ENCODE measurements around the gene ALG14.
A peak's percentile ranks its signal among the peaks of the same experiment; 100 is the strongest.

ALG14 gene

DNA sequence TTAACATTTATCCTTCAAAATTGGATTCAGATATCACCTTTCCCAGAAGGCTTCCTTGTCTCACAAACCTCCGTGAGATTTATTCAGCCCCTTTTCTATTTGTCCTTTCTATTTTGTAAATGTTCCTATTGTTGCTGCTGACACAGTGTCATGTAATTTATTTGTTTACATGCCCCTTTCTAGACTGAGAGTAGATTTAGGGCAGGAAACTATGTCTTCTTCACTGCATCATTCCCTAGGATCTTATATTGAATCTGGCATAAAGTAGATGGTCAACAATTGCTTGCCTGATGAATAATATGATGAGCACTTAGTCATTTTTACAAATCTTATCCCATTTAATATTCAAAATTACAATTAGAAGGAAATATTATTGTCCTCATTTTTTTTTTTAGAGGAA is 137.7 kb downstream of the ALG14 start:
- H3K27me3 ChIP-seq (ENCODE audit: control insufficient read depth, insufficient read depth, low read length, poor library complexity, severe bottlenecking), result no peaks in the 10 kb centered on the region
- WGBS, 2 experiments, result 57 to 100% methylated on average over 1 of the region's 1 CpG
- no peaks in the 10 kb centered on the region for H3K36me3 ChIP-seq (ENCODE audit: control insufficient read depth, insufficient read depth, low read length)
- H3K9me3 ChIP-seq (ENCODE audit: control insufficient read depth, low read length), result no peaks in the 10 kb centered on the region
- H3K4me1 ChIP-seq (ENCODE audit: control insufficient read depth, insufficient read depth, low read length), result peaks cover 9% of the 10 kb centered on the region
- no peak overlapping the region for H3K4me3 ChIP-seq (ENCODE audit: insufficient read depth, low read depth, low read length)
- H3K27ac ChIP-seq (ENCODE audit: insufficient read depth, low read depth, low read length, poor library complexity, severe bottlenecking), result no peak overlapping the region

DNA sequence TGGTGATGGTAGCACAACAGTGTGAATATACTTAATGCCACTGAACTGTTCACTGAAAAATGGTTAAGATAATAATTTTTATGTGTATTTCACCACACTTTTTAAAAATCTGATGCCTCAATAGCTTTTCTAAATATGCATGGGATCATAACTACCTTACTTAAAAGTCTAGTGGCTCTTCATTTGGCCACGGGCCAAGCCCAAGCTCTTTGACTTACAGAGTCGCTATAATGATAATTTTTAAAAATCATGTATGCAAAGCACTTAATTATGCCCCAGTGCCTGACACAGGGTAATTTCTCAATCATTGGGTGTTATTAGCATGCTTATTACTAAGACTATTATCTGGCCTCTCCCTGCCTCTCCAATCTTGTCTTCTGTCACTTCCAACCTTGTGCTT is 138.2 kb downstream of the ALG14 start:
- H3K27me3 ChIP-seq (ENCODE audit: control insufficient read depth, insufficient read depth, low read length, poor library complexity, severe bottlenecking), result no peaks in the 10 kb centered on the region
- whole genome bisulfite sequencing, 2 experiments, result 95 to 97% methylated on average over 2 of the region's 2 CpGs
- no peak overlapping the region for H3K4me3 ChIP-seq (ENCODE audit: insufficient read depth, low read depth, low read length)
- no peak overlapping the region for H3K27ac ChIP-seq (ENCODE audit: insufficient read depth, low read depth, low read length, poor library complexity, severe bottlenecking)
- no peaks in the 10 kb centered on the region for H3K36me3 ChIP-seq (ENCODE audit: control insufficient read depth, insufficient read depth, low read length)
- no peaks in the 10 kb centered on the region for H3K9me3 ChIP-seq (ENCODE audit: control insufficient read depth, low read length)
- peaks cover 9% of the 10 kb centered on the region for H3K4me1 ChIP-seq (ENCODE audit: control insufficient read depth, insufficient read depth, low read length)

DNA sequence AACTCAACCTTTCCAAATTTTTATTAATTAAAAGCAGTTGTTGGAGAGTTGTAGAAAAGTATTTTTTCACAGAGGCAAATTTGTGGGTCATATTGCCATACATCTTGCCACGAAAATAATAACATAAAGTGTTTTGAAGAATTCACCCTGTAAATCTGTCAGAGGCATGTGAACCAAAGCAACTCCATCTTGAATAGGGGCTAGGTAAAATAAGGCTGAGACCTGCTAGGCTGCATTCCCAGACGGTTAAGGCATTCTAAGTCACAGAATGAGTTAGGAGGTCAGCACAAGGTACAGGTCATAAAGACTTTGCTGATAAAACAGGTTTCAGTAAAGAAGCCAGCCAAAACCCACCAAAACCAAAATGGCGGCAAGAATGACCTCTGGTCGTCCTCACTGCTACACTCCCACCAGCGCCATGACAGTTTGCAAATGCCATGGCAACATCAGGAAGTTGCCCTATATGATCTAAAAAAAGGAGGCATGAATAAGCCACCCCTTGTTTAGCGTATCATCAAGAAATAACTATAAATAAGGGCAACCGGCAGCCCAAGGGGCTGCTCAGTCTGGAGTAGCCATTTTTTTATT is 141.4 kb downstream of the ALG14 start:
- Histone ChIP-seq H3K36me3 (ENCODE audit: control insufficient read depth, insufficient read depth, low read length) (no peaks in the 10 kb centered on the region), H3K4me1 (ENCODE audit: control insufficient read depth, insufficient read depth, low read length) (peaks cover 13% of the 10 kb centered on the region), H3K9me3 (ENCODE audit: control insufficient read depth, low read length) (no peaks in the 10 kb centered on the region), H3K27me3 (ENCODE audit: control insufficient read depth, insufficient read depth, low read length, poor library complexity, severe bottlenecking) (no peaks in the 10 kb centered on the region), H3K4me3 (ENCODE audit: insufficient read depth, low read depth, low read length) (no peak overlapping the region), H3K27ac (ENCODE audit: insufficient read depth, low read depth, low read length, poor library complexity, severe bottlenecking) (no peak overlapping the region)
- WGBS, 2 experiments, result 94 to 98% methylated on average over 7 of the region's 7 CpGs

DNA sequence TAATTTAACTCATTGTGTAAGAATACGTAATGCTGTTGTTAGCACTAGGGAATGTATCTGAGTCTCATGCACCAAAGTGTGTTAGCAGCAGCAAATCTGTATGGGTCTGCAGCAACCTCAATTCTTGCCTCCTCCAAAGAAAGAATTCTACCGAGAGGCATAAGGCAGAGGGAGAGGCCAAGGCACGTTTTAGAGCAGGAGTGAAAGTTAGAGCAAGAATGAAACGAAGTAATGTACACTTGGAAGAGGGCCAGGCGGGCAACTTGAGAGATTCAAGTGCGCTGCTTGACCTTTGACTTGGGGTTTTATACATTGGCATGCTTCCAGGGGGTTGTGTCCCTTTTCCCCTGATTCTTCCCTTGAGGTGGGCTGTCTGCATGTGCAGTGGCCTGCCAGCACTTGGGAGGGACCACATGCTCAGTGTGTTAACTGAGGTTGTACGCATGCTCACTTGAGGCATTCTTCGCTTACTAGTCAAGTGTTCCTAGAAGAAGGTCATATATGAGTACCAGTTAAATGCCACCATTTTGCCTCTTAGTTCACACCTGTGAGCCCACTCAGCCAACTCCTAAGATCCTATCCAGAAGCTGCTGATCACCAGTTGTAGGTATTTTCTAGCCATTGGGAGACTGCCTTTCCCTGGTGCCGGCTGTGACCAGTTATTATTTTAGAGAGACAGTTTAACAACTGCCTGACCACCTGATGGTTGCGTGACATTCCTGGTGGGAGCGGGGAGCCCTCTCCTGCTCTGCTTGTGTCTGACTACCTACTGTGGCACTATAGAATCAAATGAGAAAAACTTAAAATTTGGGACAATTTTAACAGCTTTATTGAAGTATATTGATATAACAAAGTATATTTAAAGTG is 143.2 kb downstream of the ALG14 start:
- no peaks in the 10 kb centered on the region for H3K27me3 ChIP-seq (ENCODE audit: control insufficient read depth, insufficient read depth, low read length, poor library complexity, severe bottlenecking)
- 90 to 91% methylated on average over 11 of the region's 11 CpGs for WGBS, 2 experiments
- H3K4me3 ChIP-seq (ENCODE audit: insufficient read depth, low read depth, low read length), result no peak overlapping the region
- no peaks in the 10 kb centered on the region for H3K9me3 ChIP-seq (ENCODE audit: control insufficient read depth, low read length)
- no peaks in the 10 kb centered on the region for H3K36me3 ChIP-seq (ENCODE audit: control insufficient read depth, insufficient read depth, low read length)
- no peak overlapping the region for H3K27ac ChIP-seq (ENCODE audit: insufficient read depth, low read depth, low read length, poor library complexity, severe bottlenecking)
- H3K4me1 ChIP-seq (ENCODE audit: control insufficient read depth, insufficient read depth, low read length), result peaks cover 9% of the 10 kb centered on the region

DNA sequence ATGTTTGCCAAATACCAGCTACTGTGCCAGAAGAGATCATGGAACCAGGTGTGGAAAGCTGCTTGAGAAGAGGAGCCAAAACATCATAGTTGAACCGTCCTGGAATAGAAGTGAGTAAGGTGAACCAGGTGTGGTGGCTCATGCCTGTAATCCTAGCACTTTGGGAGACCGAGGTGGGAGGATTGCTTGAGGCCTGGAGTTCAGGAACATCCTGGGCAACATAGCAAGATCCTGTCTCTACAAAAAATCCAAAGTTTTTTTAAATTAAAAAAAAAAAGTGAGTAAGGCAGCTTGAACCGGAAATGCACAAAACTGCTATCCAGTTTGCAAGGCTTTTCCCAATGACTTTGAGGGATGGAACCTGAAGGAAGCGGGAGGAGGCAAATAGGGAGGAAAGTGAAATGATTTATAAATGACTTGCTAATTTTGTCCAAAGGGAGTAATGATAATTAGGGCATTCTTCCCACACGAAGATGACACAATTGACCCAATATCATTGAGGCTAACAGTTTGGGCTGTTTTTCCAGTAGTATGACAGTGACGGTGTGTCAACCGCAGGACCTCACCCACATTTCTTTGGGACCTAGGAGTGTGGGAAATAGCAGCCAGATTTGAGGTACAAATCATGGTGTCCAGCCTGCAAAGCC is 144.3 kb downstream of the ALG14 start:
- no peaks in the 10 kb centered on the region for H3K27me3 ChIP-seq (ENCODE audit: control insufficient read depth, insufficient read depth, low read length, poor library complexity, severe bottlenecking)
- H3K4me3 ChIP-seq (ENCODE audit: insufficient read depth, low read depth, low read length), result peak overlapping the region; percentile 92
- peak overlapping the region; percentile 91 for H3K27ac ChIP-seq (ENCODE audit: insufficient read depth, low read depth, low read length, poor library complexity, severe bottlenecking)
- 92 to 94% methylated on average over 7 of the region's 7 CpGs for WGBS, 2 experiments
- H3K36me3 ChIP-seq (ENCODE audit: control insufficient read depth, insufficient read depth, low read length), result no peaks in the 10 kb centered on the region
- H3K4me1 ChIP-seq (ENCODE audit: control insufficient read depth, insufficient read depth, low read length), result peaks cover 17% of the 10 kb centered on the region
- H3K9me3 ChIP-seq (ENCODE audit: control insufficient read depth, low read length), result no peaks in the 10 kb centered on the region

DNA sequence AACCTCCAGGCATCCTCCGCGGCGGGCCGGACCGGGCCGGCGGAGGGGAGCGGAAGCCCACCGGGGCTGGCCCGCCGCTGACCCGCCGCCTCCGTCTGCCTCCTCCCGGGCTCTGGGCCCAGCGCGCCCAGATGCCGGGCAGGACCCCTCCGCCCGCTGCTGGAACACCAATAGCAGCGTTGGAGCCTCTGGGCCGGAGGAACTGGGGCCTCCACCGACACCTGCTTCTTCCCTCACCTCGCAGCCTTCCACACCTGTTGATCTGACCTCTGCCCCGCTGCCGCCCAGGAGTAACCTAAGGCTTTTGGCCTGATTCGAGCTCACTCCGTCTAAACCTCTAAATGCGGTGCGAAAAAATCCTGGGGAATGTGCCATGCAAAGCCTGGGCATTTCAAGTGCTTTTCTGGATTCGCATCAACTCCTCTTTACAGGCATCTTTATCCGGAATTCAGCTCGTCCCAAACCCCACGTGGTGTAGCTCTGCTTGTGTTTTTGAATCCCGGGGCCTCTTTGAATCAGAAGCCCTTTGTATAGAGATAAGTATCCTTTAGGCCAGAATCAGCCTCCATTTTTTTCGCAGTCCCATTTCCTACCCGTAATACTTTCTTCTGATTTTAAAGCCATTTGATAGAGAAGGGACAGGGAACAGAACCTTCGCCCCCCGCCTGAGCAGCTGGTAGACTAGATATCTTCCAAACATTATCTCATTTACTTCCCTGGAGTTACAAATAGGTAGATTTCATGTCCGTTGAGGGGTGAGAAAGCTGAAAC is 145.2 kb downstream of the ALG14 start:
- H3K4me1 ChIP-seq (ENCODE audit: control insufficient read depth, insufficient read depth, low read length), result peaks cover 21% of the 10 kb centered on the region
- peak overlapping the region; percentile 92 for H3K4me3 ChIP-seq (ENCODE audit: insufficient read depth, low read depth, low read length)
- H3K36me3 ChIP-seq (ENCODE audit: control insufficient read depth, insufficient read depth, low read length), result no peaks in the 10 kb centered on the region
- H3K27me3 ChIP-seq (ENCODE audit: control insufficient read depth, insufficient read depth, low read length, poor library complexity, severe bottlenecking), result no peaks in the 10 kb centered on the region
- 4 to 7% methylated on average over 38 to 40 of the region's 40 CpGs for WGBS, 2 experiments
- H3K9me3 ChIP-seq (ENCODE audit: control insufficient read depth, low read length), result no peaks in the 10 kb centered on the region
- H3K27ac ChIP-seq (ENCODE audit: insufficient read depth, low read depth, low read length, poor library complexity, severe bottlenecking), result peak overlapping the region; percentile 91

DNA sequence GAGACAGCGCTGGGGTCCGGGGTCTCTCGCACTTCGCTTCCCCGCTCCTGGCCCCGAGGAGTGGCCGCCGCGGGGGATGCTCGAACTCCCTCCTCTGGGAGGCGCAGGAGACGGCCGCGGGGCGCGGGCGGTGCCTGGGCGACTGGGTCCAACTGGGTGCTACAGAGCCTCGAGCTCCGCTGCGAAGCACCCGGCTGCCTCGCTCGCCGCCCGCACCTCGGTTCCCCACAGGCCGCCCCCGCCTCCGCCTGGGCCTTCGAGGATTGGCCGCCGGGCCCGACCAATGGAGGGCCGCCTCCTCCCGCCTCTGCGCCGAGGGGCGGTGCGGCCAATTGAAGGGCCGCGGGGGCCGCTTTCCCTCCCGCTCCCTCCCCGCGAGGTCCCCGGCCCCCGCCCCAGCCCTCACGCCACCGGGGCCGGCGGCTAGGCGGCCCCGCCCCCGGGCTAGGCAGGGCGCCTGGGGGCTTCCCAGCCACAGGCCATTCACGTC is 145.8 kb downstream of the ALG14 start, which contains the start of gene CNN3:
Gene CNN3, minus strand, starts transcription at position 196 of the 490 bp plus-strand sequence. CDS start 216 bp downstream, outside the sequence.
- Histone ChIP-seq H3K27me3 (ENCODE audit: control insufficient read depth, insufficient read depth, low read length, poor library complexity, severe bottlenecking) (no peaks in the 10 kb centered on the region), H3K27ac (ENCODE audit: insufficient read depth, low read depth, low read length, poor library complexity, severe bottlenecking) (peak within 1 kb of the TSS; percentile 100), H3K9me3 (ENCODE audit: control insufficient read depth, low read length) (no peaks in the 10 kb centered on the region), H3K4me1 (ENCODE audit: control insufficient read depth, insufficient read depth, low read length) (peaks cover 21% of the 10 kb centered on the region), H3K36me3 (ENCODE audit: control insufficient read depth, insufficient read depth, low read length) (no peaks in the 10 kb centered on the region), H3K4me3 (ENCODE audit: insufficient read depth, low read depth, low read length) (peak within 1 kb of the TSS; percentile 92)
- 0% methylated on average over 57 of the region's 57 CpGs for WGBS, 2 experiments

DNA sequence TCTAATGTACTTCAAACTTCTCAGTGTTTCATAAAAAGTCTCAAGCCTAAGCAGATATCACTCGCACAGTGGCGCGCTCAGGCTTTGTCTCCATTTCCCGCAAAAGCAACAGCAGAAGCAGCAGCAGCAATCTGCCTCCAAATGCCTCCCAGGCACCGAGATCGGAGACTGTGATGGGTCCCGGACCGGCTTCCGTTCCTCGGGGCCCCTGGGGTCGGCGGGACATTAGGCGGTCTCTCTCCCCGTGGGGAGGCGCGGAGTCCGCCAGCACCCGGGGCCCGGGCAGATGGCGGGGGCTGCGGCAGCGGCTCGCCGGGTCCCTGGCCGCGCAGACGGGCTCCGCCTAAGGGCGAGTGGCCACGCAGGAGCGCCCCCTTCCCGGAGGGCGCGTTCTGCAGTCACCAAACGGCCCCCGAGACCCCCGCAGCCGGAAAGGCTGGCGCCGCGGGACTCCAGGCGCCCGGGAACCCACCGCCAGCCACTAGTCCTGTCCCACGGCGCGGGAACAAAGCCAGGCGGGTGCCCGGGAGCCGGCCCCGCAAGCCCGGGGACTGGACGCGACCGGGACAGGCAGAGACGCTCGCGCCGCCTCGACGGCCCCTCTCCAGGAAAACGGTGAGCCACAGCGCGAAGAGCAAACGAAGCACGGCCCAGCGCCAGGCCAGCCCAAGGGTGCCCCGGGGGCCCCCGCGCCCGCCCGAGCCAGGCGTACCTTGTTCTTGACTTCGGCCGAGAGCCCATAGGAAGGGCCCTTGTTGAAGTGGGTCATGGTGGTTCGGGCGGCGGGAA is 146.4 kb downstream of the ALG14 start:
- peak overlapping the region; percentile 100 for H3K27ac ChIP-seq (ENCODE audit: insufficient read depth, low read depth, low read length, poor library complexity, severe bottlenecking)
- no peaks in the 10 kb centered on the region for H3K9me3 ChIP-seq (ENCODE audit: control insufficient read depth, low read length)
- WGBS, 2 experiments, result 0% methylated on average over 78 of the region's 78 CpGs
- H3K27me3 ChIP-seq (ENCODE audit: control insufficient read depth, insufficient read depth, low read length, poor library complexity, severe bottlenecking), result no peaks in the 10 kb centered on the region
- peak overlapping the region; percentile 92 for H3K4me3 ChIP-seq (ENCODE audit: insufficient read depth, low read depth, low read length)
- H3K4me1 ChIP-seq (ENCODE audit: control insufficient read depth, insufficient read depth, low read length), result peaks cover 21% of the 10 kb centered on the region
- H3K36me3 ChIP-seq (ENCODE audit: control insufficient read depth, insufficient read depth, low read length), result no peaks in the 10 kb centered on the region

DNA sequence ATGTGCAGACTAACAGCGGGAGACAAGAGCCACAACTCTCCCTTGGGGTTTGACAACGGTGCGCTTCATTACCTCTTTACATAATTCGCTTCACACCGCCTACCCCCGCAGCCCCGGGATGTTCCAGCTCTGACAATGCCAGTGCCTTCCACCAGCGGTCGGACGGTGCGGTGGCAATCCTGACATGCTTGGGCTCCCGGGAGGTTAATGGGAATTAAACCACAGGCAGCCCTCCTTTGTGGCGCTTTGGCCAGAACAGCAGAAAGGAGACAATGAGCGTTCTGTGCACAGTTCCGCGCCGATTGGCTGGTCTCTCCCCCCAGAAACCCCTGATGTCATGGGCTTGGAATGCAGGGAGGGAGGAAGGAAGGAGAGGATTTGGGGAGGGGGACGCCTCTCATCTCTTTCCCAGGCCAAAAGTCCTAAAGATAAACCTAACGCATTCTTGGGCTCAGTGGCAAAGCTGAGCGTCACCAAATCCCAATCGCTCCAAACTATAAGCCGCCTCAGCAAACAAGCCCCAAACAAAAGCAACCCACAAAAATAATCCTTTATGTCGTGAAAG is 147.1 kb downstream of the ALG14 start:
- Histone ChIP-seq H3K9me3 (ENCODE audit: control insufficient read depth, low read length) (no peaks in the 10 kb centered on the region), H3K4me3 (ENCODE audit: insufficient read depth, low read depth, low read length) (peak overlapping the region; percentile 92), H3K36me3 (ENCODE audit: control insufficient read depth, insufficient read depth, low read length) (no peaks in the 10 kb centered on the region), H3K4me1 (ENCODE audit: control insufficient read depth, insufficient read depth, low read length) (peaks cover 24% of the 10 kb centered on the region), H3K27ac (ENCODE audit: insufficient read depth, low read depth, low read length, poor library complexity, severe bottlenecking) (peak overlapping the region; percentile 100), H3K27me3 (ENCODE audit: control insufficient read depth, insufficient read depth, low read length, poor library complexity, severe bottlenecking) (no peaks in the 10 kb centered on the region)
- WGBS, 2 experiments, result 0% methylated on average over 23 of the region's 23 CpGs
